ENCODE measurements around the gene ZC3H12A. TPM values are rescaled to one million over a fixed set of nuclear protein-coding genes. Genes with fewer than 3 reads are reported as not detected.

The ZC3H12A gene
- total and polyA plus RNA-seq, 2 experiments from 2014 or later = 9.0 to 9.3 TPM

GRCh38 chr1:37469386-37469785 is 5.0 kb upstream of the ZC3H12A start (continued):
- no peak for TF ChIP-seq ZNF462 (CRISPR knock-in tag; IDR thresholded peaks at IDR 0.05)

GRCh38 chr1:37471345-37472231 is 2.8 kb upstream of the ZC3H12A start:
- Histone ChIP-seq H3K9me2 (ENCODE audit: insufficient read depth) (no peaks in the 10 kb centered on the region), H3K27ac (ENCODE audit: low read depth) (no peak overlapping the region), H3K79me2 (replicated peaks; ENCODE audit: insufficient read depth) (peaks cover 10% of the 10 kb centered on the region), H3K36me3 (ENCODE audit: insufficient read depth) (no peaks in the 10 kb centered on the region), H3K4me1 (ENCODE audit: insufficient read depth) (peaks cover 30% of the 10 kb centered on the region), H3K4me2 (no peak overlapping the region), H3K27me3 (ENCODE audit: insufficient read depth) (peaks cover 15% of the 10 kb centered on the region), H3F3A (replicated peaks; ENCODE audit: low read depth) (no peaks in the 10 kb centered on the region), H2AFZ (peak overlapping the region; percentile 63), H3K4me3 (no peak overlapping the region), H4K20me1 (replicated peaks; ENCODE audit: insufficient read depth) (no peaks in the 10 kb centered on the region)
- Mint-ChIP-seq H3K36me3 (ENCODE audit: low read depth) (peaks cover 7% of the 10 kb centered on the region; the same call in 1 of the 3 replicates), H3K27me3 (ENCODE audit: insufficient read depth, low read depth, poor library complexity) (peaks cover 24% of the 10 kb centered on the region), H3K4me3 (no peak overlapping the region), H3K4me1 (peaks cover 38% of the 10 kb centered on the region), H3K27ac (peak overlapping the region; percentile 74), H3K9me3 (no peaks in the 10 kb centered on the region)
- peak; percentile 52 for ATAC-seq
- DNase-seq (ENCODE audit: low spot score) = peak; percentile 64
- TF ChIP-seq EZH2 (IDR thresholded peaks at IDR 0.05; ENCODE audit: low read depth, unreplicated experiment) = no peak
- TF ChIP-seq POLR2AphosphoS5 (IDR thresholded peaks at IDR 0.05; ENCODE audit: low read depth) = no peak
- no peak for TF ChIP-seq ETS1 (IDR thresholded peaks at IDR 0.05)
- no peak for TF ChIP-seq ZNF462 (CRISPR knock-in tag; IDR thresholded peaks at IDR 0.05)
- no peak for TF ChIP-seq ZNF114 (CRISPR knock-in tag; IDR thresholded peaks at IDR 0.05)

Measured in GM23338 (cell line).